ENCODE data around the gene NOL9.

DNA sequence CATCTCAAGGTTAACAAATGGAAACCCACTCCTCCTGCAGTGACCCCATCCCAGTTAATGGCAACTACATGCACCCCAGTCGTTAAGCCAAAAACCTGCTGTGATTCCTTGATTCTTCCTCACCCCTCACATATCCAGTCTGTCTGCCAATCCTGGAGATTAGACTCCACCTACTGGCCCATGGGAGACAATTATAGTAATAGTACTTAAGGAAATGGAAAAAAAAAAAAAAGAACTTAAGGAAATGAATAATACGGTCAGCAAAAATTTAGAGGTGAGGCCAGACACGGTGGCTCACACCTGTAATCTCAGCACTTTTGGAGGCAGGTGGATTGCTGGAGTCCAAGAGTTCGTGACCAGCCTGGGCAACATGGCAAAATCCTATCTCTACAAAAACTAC lies 7.0 kb downstream of the NOL9 start:
- TF ChIP-seq, protein P1, sequence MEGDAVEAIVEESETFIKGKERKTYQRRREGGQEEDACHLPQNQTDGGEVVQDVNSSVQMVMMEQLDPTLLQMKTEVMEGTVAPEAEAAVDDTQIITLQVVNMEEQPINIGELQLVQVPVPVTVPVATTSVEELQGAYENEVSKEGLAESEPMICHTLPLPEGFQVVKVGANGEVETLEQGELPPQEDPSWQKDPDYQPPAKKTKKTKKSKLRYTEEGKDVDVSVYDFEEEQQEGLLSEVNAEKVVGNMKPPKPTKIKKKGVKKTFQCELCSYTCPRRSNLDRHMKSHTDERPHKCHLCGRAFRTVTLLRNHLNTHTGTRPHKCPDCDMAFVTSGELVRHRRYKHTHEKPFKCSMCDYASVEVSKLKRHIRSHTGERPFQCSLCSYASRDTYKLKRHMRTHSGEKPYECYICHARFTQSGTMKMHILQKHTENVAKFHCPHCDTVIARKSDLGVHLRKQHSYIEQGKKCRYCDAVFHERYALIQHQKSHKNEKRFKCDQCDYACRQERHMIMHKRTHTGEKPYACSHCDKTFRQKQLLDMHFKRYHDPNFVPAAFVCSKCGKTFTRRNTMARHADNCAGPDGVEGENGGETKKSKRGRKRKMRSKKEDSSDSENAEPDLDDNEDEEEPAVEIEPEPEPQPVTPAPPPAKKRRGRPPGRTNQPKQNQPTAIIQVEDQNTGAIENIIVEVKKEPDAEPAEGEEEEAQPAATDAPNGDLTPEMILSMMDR (IDR thresholded peaks at IDR 0.05; ENCODE audit: insufficient read depth, low read depth, low read length) = peak; percentile 25
- no peak for TF ChIP-seq EZH2 (IDR thresholded peaks at IDR 0.05; ENCODE audit: insufficient read depth, low read length)

Data from astrocyte (in vitro differentiated cells and primary cell).